HG03066 (cell line): ENCODE results near the gene TRAPPC1.

Experiments
- ATAC-seq: cut with Tn5 transposase; IDR thresholded peaks from one replicate; pipeline ENCODE4 v1.9.1; 2021; ENCODE audit warnings: low read depth; ENCODE audit not compliant: unreplicated experiment

TRAPPC1 gene

GRCh38 chr17:7881276-7882054 lies 50.3 kb downstream of the TRAPPC1 start:
- ATAC-seq, result no peak
